Upper lobe of right lung (tissue), 1 donor: ENCODE measurements around the gene AARS2. TPM values are rescaled to one million over a fixed set of nuclear protein-coding genes. Genes with fewer than 3 reads are reported as not detected.

ENCODE experiments used
- ATAC-seq: fragments of 200-7000 bp; cut with Tn5 transposase; one replicate; pipeline ENCODE4 v1.9.1; 2020; ENCODE audit warnings: mild to moderate bottlenecking, moderate library complexity
- DNase-seq: peaks from one replicate; pipeline ENCODE4 v3.0.0-alpha.2; 2020
- H3K27ac ChIP-seq: fragments of 200-600 bp; one replicate; pipeline ENCODE4 v1.8.0; 2022
- H3K27me3 ChIP-seq: fragments of 200-600 bp; one replicate; pipeline ENCODE4 v1.8.0; 2022; ENCODE audit warnings: mild to moderate bottlenecking
- H3K36me3 ChIP-seq: fragments of 200-600 bp; one replicate; pipeline ENCODE4 v1.8.0; 2022
- H3K4me1 ChIP-seq: fragments of 200-600 bp; one replicate; pipeline ENCODE4 v1.8.0; 2022
- H3K4me3 ChIP-seq: fragments of 200-600 bp; one replicate; pipeline ENCODE4 v1.8.0; 2022; ENCODE audit warnings: mild to moderate bottlenecking
- H3K9me3 ChIP-seq: fragments of 200-600 bp; one replicate; pipeline ENCODE4 v1.8.0; 2022
- CTCF ChIP-seq: fragments of 200-600 bp; IDR thresholded peaks from one replicate; pipeline ENCODE4 v1.8.0; 2022; ENCODE audit warnings: antibody characterized with exemption
- intact Hi-C: fragments of 100-400 bp; cut with DNase I; formaldehyde crosslinking; loops from one replicate; pipeline ENCODE4 v1.11.0; 2022
- total RNA-seq: library from RNA; stranded (reverse); fragmentation: NEBNext Ultra II Directional; extraction: Animal tissue kit (Norgen Biotek cat#: 25700); gene quantifications from one replicate; pipeline ENCODE4 v1.2.1, GENCODE V29; 2021
- donor health status: DM: no; HTN: yes; CAD: no; lungs with severe emphysema.

Gene AARS2
- total RNA-seq, 1 donor from 2014 or later, result 11.8 TPM

- intact Hi-C loops, result no loop called here
- TF ChIP-seq CTCF, result no peak
- H3K36me3 ChIP-seq, result peaks cover 28% of the 10 kb centered on the region
- H3K27me3 ChIP-seq, result no peaks in the 10 kb centered on the region
- H3K4me3 ChIP-seq, result no peak overlapping the region
- ATAC-seq (no peak), DNase-seq (peak; percentile 52)
- H3K9me3 ChIP-seq, result no peaks in the 10 kb centered on the region
- peaks cover 30% of the 10 kb centered on the region for H3K4me1 ChIP-seq
- peak overlapping the region; percentile 89 for H3K27ac ChIP-seq
Observed at GRCh38 chr6:44258325-44258863, 54.8 kb downstream of the AARS2 start.

- no peaks in the 10 kb centered on the region for H3K27me3 ChIP-seq
- TF ChIP-seq CTCF, result no peak
- DNase-seq (peak; percentile 80), ATAC-seq (no peak)
- H3K27ac ChIP-seq, result peak overlapping the region; percentile 89
- H3K9me3 ChIP-seq, result no peaks in the 10 kb centered on the region
- peaks cover 24% of the 10 kb centered on the region for H3K4me1 ChIP-seq
- H3K36me3 ChIP-seq, result peaks cover 33% of the 10 kb centered on the region
- intact Hi-C loops, result no loop called here
- peak overlapping the region; percentile 94 for H3K4me3 ChIP-seq
Observed at GRCh38 chr6:44257753-44258324, 55.3 kb downstream of the AARS2 start.

GRCh38 chr6:44257025-44257752, 56.0 kb downstream of the AARS2 start, which contains the start of gene SLC35B2:
SLC35B2 (minus strand) TSS chr6:44257528; CDS start chr6:44257410, 118 bp downstream.
- DNase-seq, result peak; percentile 85

GRCh38 chr6:44256775-44257024, 56.4 kb downstream of the AARS2 start:
- Histone ChIP-seq H3K36me3 (peaks cover 45% of the 10 kb centered on the region), H3K9me3 (no peaks in the 10 kb centered on the region), H3K4me1 (peaks cover 18% of the 10 kb centered on the region), H3K27ac (peak overlapping the region; percentile 89), H3K27me3 (no peaks in the 10 kb centered on the region), H3K4me3 (peak overlapping the region; percentile 94)
- DNase-seq, result no peak
- no peak for ATAC-seq
- no peak for TF ChIP-seq CTCF
- intact Hi-C loops, result no loop called here

More at GRCh38 chr6:44257025-44257752, 56.0 kb downstream of the AARS2 start, which contains the start of gene SLC35B2:
- Histone ChIP-seq H3K4me3 (peak within 1 kb of the TSS; percentile 94), H3K4me1 (peaks cover 18% of the 10 kb centered on the region), H3K9me3 (no peaks in the 10 kb centered on the region), H3K27me3 (no peaks in the 10 kb centered on the region), H3K36me3 (peaks cover 40% of the 10 kb centered on the region), H3K27ac (peak within 1 kb of the TSS; percentile 89)
- peak; percentile 62 for TF ChIP-seq CTCF
- peak; percentile 93 for ATAC-seq
- intact Hi-C loops, result no loop called here

- Histone ChIP-seq H3K27ac (peak overlapping the region; percentile 89), H3K36me3 (peaks cover 50% of the 10 kb centered on the region), H3K9me3 (no peaks in the 10 kb centered on the region), H3K27me3 (no peaks in the 10 kb centered on the region), H3K4me3 (peak overlapping the region; percentile 94), H3K4me1 (peaks cover 18% of the 10 kb centered on the region)
- DNase-seq (no peak), ATAC-seq (no peak)
- intact Hi-C loops, result no loop called here
- no peak for TF ChIP-seq CTCF
Observed at GRCh38 chr6:44255871-44256774, 57.0 kb downstream of the AARS2 start.
